NOMO-1 treated with DMSO at 0.1 percent for 48 hours (cell line): Measurements from ENCODE around the gene CHD3.
A peak's percentile ranks its signal among the peaks of the same experiment; 100 is the strongest.
"Not testable (repeated sequence)": the region's sequence is repeated elsewhere in the genome, so short reads cannot be mapped to it uniquely, and the experiment has no call there.

Source experiments
- DNase-seq: peaks from one replicate; lab custom pipeline; 2025; ENCODE audit not compliant: unreplicated experiment; lab: John Stamatoyannopoulos, UW

CHD3 gene

GRCh38 chr17:7930841-7931631 lies 42.4 kb downstream of the CHD3 start:
- DNase-seq: no peak

DNA sequence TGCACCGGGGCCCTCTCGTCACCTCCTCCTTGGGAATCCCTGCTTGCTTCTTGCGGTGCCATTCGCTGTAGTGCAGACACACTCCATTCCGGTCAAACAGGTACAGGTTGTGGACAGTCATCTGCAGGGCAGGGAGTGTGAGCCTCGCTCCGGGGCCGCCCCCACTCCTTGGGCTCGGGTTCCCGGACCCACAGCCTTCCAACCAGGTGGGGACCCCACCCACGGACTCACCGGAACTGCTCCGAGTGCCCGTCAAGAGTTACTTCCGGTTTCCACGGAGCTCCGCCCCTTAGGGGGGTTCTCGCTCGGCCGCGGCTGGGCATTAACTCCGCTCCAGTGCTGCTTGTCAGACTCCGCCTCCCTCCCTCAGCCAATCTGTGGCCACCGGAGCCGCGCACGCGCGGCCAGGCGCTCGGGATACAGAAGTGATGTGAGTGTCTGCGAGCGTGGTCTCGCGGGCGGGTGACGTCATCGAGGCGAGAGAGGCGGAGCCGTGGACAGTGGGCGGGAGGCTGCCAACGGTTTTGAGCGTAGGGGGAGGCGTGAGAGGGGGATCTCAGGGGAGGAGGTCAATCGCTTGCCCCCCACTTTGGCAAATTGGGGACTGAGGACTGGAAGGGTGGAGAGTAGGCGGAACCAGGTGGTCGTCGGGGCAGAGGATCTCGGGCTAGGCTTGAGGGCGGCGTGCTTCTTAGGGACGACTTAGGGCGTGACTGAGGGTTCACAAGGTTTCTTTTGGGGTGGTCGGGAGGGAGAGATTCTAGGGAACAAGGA lies 43.3 kb downstream of the CHD3 start, which contains the start of the genes CNTROB and TRAPPC1:
TSS of gene CNTROB (plus strand) at position 498 of the 774 bp plus-strand sequence. CDS start 874 bp downstream, outside the sequence.
TSS of gene TRAPPC1 (minus strand) at position 238 of the 774 bp plus-strand sequence. CDS start at position 121, 117 bp downstream.
- peak; percentile 99 for DNase-seq

- peak; percentile 50 for DNase-seq
Observed at GRCh38 chr17:7932483-7932891, 43.9 kb downstream of the CHD3 start.

- peak; percentile 83 for DNase-seq
Observed at GRCh38 chr17:7932949-7933348, 44.4 kb downstream of the CHD3 start.

DNA sequence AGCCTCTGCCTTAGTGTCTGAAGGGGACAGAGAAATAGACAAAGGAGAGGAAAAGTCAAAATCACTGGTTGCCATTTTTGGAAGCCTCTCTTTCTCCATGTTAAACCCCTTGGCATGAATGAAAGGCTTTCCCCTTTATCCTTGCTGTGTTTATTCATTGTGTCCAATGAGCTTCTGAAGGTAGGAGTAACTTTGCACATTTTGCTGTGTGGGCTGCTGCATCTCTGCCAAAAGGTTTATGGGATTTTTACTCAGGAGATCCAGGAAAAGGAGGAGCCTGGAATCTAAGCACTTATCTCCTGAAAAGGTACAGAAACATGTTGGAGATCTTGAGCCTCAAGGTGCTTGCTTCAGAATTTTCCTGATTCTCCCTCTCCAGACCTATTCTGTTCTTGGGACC lies 47.3 kb downstream of the CHD3 start:
- no peak for DNase-seq

- DNase-seq: no peak
Observed at GRCh38 chr17:7940034-7940433, 51.4 kb downstream of the CHD3 start.

GRCh38 chr17:7940743-7941142 lies 52.2 kb downstream of the CHD3 start:
- no peak for DNase-seq

GRCh38 chr17:7943291-7943690 lies 54.7 kb downstream of the CHD3 start:
- DNase-seq: no peak

- DNase-seq: no peak
Observed at GRCh38 chr17:7944326-7944725, 55.7 kb downstream of the CHD3 start.

GRCh38 chr17:7945651-7946050 lies 57.1 kb downstream of the CHD3 start:
- no peak for DNase-seq

- DNase-seq: no peak
Observed at GRCh38 chr17:7946441-7946840, 57.9 kb downstream of the CHD3 start.

GRCh38 chr17:7947651-7948050 lies 59.1 kb downstream of the CHD3 start:
- no peak for DNase-seq

DNA sequence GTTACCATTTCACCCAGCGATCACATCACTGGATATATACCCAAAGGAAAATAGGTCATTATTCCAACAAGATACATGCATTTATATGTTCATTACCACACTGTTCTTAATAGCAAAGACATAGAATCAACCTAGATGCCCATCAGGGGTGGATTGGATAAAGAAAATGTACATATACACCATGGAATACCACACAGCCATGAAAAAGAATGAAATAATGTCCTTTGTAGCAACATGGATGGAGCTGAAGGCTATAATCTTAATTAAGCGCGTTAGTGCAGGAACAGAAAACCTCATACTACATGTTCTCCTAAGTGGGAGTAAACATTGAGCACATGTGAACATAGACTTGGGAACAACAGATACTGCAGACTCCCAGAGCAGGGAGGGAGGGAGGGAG lies 62.0 kb downstream of the CHD3 start:
- DNase-seq: no peak

GRCh38 chr17:7951143-7951792 lies 62.7 kb downstream of the CHD3 start:
- no peak for DNase-seq

DNA sequence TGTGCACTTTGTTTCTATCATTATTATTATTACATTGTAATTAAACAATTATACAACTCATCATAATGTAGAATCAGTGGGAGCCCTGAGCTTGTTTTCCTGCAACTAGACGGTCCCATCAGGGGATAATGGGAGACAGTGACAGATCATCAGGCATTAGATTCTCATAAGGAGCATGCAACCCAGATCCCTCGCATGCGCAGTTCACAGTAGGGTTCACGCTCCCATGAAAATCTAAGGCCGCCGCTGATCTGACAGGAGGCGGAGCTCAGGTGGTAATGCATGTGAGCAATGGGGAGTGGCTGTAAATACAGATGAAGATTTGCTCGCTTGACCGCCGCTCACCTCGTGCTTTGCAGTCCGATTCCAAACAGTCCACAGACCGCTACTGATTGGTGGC lies 64.7 kb downstream of the CHD3 start:
- DNase-seq: not testable (repeated sequence)

GRCh38 chr17:7955414-7956227 lies 67.0 kb downstream of the CHD3 start:
- DNase-seq: peak; percentile 64

GRCh38 chr17:7956228-7956965 lies 67.8 kb downstream of the CHD3 start:
- DNase-seq: peak; percentile 29

DNA sequence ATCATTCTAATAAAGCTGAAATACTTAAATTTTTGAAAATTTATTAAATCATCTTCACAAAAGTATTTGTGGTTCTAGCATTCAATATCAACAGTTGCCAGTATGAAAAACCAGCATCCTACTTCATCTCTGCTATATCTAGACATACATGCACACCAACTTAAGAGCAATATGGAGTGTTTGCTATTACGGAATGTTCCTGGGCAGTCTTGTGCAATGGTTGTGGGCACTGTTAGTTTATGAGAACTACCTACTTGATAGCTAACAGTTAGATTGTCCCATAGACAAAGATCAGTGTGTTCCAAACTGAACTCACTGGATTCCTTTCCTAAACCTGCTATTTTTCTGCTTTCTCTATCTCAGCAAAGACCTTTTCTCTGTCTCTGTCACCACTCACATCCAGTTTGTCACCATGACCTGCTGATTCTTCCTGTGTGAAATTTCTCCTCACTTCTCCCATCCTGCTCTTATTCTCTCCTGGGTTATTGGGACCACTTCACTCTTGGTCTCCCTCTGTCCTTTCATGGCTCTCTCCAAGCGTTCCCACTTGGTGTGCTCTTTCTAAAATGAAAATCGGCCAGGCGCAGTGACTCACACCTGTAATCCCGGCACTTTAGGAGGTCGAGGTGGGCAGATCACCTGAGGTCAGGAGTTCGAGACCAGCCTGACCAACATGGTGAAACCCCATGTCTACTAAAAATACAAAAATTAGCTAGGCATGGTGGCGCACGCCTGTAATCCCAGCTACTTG lies 71.1 kb downstream of the CHD3 start:
- peak; percentile 71 for DNase-seq

DNA sequence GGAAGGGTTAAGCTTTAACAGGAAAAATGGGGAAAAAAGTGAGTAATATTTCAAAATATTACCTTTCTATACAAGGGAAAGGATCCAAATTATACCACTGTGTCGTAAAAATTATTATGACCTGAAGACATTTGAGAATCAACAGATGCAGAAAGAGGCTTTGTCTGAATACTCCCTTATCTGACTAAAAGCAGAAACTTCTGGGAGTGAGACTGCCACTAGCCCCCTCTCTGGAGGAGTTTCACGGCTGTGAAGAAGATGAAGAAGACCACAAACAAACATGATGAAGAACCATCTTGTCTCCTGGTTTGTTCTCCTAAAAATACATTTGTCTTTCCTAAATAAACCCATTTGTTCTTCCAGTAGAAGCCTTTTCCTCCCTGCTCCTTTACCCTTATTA lies 72.8 kb downstream of the CHD3 start:
- DNase-seq: no peak
